ENCODE results near the gene SEMA3A.

- TF ChIP-seq, protein P1, sequence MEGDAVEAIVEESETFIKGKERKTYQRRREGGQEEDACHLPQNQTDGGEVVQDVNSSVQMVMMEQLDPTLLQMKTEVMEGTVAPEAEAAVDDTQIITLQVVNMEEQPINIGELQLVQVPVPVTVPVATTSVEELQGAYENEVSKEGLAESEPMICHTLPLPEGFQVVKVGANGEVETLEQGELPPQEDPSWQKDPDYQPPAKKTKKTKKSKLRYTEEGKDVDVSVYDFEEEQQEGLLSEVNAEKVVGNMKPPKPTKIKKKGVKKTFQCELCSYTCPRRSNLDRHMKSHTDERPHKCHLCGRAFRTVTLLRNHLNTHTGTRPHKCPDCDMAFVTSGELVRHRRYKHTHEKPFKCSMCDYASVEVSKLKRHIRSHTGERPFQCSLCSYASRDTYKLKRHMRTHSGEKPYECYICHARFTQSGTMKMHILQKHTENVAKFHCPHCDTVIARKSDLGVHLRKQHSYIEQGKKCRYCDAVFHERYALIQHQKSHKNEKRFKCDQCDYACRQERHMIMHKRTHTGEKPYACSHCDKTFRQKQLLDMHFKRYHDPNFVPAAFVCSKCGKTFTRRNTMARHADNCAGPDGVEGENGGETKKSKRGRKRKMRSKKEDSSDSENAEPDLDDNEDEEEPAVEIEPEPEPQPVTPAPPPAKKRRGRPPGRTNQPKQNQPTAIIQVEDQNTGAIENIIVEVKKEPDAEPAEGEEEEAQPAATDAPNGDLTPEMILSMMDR (IDR thresholded peaks at IDR 0.05), result no peak
- TF ChIP-seq POLR2A (IDR thresholded peaks at IDR 0.05), result no peak
Measured at GRCh38 chr7:84207025-84207424, 12.4 kb upstream of the SEMA3A start.

Data from esophagus squamous epithelium (tissue), 4 donors.